Effector memory CD4-positive, alpha-beta T cell (primary cell): ENCODE results near the gene SKIDA1.
A peak's percentile ranks its signal among the peaks of the same experiment; 100 is the strongest.

Source experiments
- DNase-seq, 3 donors: peaks; one replicate each; pipeline ENCODE4 v3.0.0-alpha.2; 2020
- H3K27ac ChIP-seq: 2 replicates; pipeline ENCODE4 v1.7.0; 2013; ENCODE audit warnings: mild to moderate bottlenecking, low read length, moderate library complexity; ENCODE audit not compliant: insufficient read depth, poor library complexity, severe bottlenecking
- H3K27me3 ChIP-seq: replicated peaks from 2 replicates; pipeline ENCODE4 v1.7.0; 2013; ENCODE audit warnings: mild to moderate bottlenecking, low read length; ENCODE audit not compliant: insufficient read depth, control insufficient read depth, poor library complexity, severe bottlenecking
- H3K36me3 ChIP-seq: 2 replicates; pipeline ENCODE4 v1.7.0; 2013; ENCODE audit warnings: mild to moderate bottlenecking, low read length, moderate library complexity; ENCODE audit not compliant: control insufficient read depth, insufficient read depth
- H3K4me1 ChIP-seq: 2 replicates; pipeline ENCODE4 v1.7.0; 2013; ENCODE audit warnings: low read length, mild to moderate bottlenecking; ENCODE audit not compliant: control insufficient read depth, insufficient read depth, poor library complexity, severe bottlenecking
- H3K4me3 ChIP-seq: 2 replicates; pipeline ENCODE4 v1.7.0; 2013; ENCODE audit warnings: low read length, low read depth, mild to moderate bottlenecking; ENCODE audit not compliant: insufficient read depth, poor library complexity, severe bottlenecking
- H3K9me3 ChIP-seq: 2 replicates; pipeline ENCODE4 v1.7.0; 2013; ENCODE audit warnings: mild to moderate bottlenecking, low read length, moderate library complexity; ENCODE audit not compliant: control insufficient read depth

SKIDA1 gene

GRCh38 chr10:21494191-21495001 is 31.1 kb downstream of the SKIDA1 start:
- no peak for DNase-seq
- peaks cover 51% of the 10 kb centered on the region for H3K27me3 ChIP-seq

GRCh38 chr10:21493784-21494183 is 31.7 kb downstream of the SKIDA1 start:
- Histone ChIP-seq H3K36me3 (no peaks in the 10 kb centered on the region), H3K4me1 (peaks cover 37% of the 10 kb centered on the region), H3K27me3 (peaks cover 45% of the 10 kb centered on the region), H3K27ac (no peak overlapping the region), H3K9me3 (no peaks in the 10 kb centered on the region), H3K4me3 (peak overlapping the region; percentile 81)
- DNase-seq = no peak

More at GRCh38 chr10:21494191-21495001, 31.1 kb downstream of the SKIDA1 start:
- H3K27ac ChIP-seq = no peak overlapping the region
- peak overlapping the region; percentile 81 for H3K4me3 ChIP-seq
- H3K9me3 ChIP-seq = no peaks in the 10 kb centered on the region
- H3K4me1 ChIP-seq = peaks cover 37% of the 10 kb centered on the region
- H3K36me3 ChIP-seq = no peaks in the 10 kb centered on the region

- H3K9me3 ChIP-seq = no peaks in the 10 kb centered on the region
- H3K27ac ChIP-seq = no peak overlapping the region
- no peak overlapping the region for H3K4me3 ChIP-seq
- H3K36me3 ChIP-seq = no peaks in the 10 kb centered on the region
- DNase-seq = no peak
- peaks cover 32% of the 10 kb centered on the region for H3K27me3 ChIP-seq
- H3K4me1 ChIP-seq = peaks cover 35% of the 10 kb centered on the region
Measured at GRCh38 chr10:21492421-21492820, 33.1 kb downstream of the SKIDA1 start.

GRCh38 chr10:21490711-21491105 is 34.8 kb downstream of the SKIDA1 start:
- Histone ChIP-seq H3K4me1 (peaks cover 19% of the 10 kb centered on the region), H3K4me3 (no peak overlapping the region), H3K27me3 (peaks cover 19% of the 10 kb centered on the region), H3K9me3 (no peaks in the 10 kb centered on the region), H3K27ac (no peak overlapping the region), H3K36me3 (no peaks in the 10 kb centered on the region)
- no peak for DNase-seq

- H3K4me1 ChIP-seq = peaks cover 14% of the 10 kb centered on the region
- peaks cover 16% of the 10 kb centered on the region for H3K27me3 ChIP-seq
- DNase-seq = no peak
- H3K9me3 ChIP-seq = no peaks in the 10 kb centered on the region
- H3K4me3 ChIP-seq = no peak overlapping the region
- H3K36me3 ChIP-seq = no peaks in the 10 kb centered on the region
- H3K27ac ChIP-seq = no peak overlapping the region
Measured at GRCh38 chr10:21490028-21490710, 35.3 kb downstream of the SKIDA1 start.

- H3K36me3 ChIP-seq = no peaks in the 10 kb centered on the region
- H3K27ac ChIP-seq = no peak overlapping the region
- H3K4me3 ChIP-seq = no peak overlapping the region
- peaks cover 4% of the 10 kb centered on the region for H3K27me3 ChIP-seq
- no peak for DNase-seq
- H3K9me3 ChIP-seq = no peaks in the 10 kb centered on the region
- peaks cover 2% of the 10 kb centered on the region for H3K4me1 ChIP-seq
Measured at GRCh38 chr10:21488957-21489446, 36.5 kb downstream of the SKIDA1 start.

GRCh38 chr10:21488246-21488956 is 37.1 kb downstream of the SKIDA1 start:
- Histone ChIP-seq H3K27me3 (no peaks in the 10 kb centered on the region), H3K36me3 (no peaks in the 10 kb centered on the region), H3K27ac (no peak overlapping the region), H3K4me1 (no peaks in the 10 kb centered on the region), H3K9me3 (no peaks in the 10 kb centered on the region), H3K4me3 (no peak overlapping the region)
- no peak for DNase-seq

- Histone ChIP-seq H3K27ac (no peak overlapping the region), H3K9me3 (no peaks in the 10 kb centered on the region), H3K4me3 (no peak overlapping the region), H3K36me3 (no peaks in the 10 kb centered on the region), H3K27me3 (no peaks in the 10 kb centered on the region), H3K4me1 (no peaks in the 10 kb centered on the region)
- DNase-seq = no peak
Measured at GRCh38 chr10:21487416-21488180, 37.9 kb downstream of the SKIDA1 start.

- Histone ChIP-seq H3K9me3 (no peaks in the 10 kb centered on the region), H3K36me3 (no peaks in the 10 kb centered on the region), H3K27me3 (no peaks in the 10 kb centered on the region), H3K4me1 (no peaks in the 10 kb centered on the region), H3K27ac (no peak overlapping the region), H3K4me3 (no peak overlapping the region)
- no peak for DNase-seq
Measured at GRCh38 chr10:21482821-21483220, 42.7 kb downstream of the SKIDA1 start.
